Measurements from ENCODE around the gene MANSC1.

DNA sequence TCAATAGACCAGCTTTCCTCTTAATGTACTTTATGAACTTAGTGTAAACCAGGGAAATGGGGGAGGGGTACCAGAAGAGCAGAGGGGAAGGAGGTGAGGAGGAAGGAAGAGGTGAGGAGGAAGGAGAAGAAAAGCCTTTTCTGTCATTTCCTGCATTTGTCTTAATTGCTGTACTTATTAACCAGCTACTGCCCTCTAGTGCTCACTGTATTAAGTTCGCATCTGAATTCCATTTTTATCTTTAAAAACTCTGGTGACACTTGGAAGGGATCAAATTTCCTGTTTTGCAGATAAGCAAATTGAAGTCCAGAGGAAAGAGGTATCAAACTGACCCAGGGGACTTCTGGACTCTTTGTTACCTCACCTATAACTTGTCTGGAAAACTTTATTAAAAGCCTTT, 22.2 kb downstream of the MANSC1 start:
- TF ChIP-seq POLR2A (IDR thresholded peaks at IDR 0.05) = no peak
- TF ChIP-seq, protein P1, sequence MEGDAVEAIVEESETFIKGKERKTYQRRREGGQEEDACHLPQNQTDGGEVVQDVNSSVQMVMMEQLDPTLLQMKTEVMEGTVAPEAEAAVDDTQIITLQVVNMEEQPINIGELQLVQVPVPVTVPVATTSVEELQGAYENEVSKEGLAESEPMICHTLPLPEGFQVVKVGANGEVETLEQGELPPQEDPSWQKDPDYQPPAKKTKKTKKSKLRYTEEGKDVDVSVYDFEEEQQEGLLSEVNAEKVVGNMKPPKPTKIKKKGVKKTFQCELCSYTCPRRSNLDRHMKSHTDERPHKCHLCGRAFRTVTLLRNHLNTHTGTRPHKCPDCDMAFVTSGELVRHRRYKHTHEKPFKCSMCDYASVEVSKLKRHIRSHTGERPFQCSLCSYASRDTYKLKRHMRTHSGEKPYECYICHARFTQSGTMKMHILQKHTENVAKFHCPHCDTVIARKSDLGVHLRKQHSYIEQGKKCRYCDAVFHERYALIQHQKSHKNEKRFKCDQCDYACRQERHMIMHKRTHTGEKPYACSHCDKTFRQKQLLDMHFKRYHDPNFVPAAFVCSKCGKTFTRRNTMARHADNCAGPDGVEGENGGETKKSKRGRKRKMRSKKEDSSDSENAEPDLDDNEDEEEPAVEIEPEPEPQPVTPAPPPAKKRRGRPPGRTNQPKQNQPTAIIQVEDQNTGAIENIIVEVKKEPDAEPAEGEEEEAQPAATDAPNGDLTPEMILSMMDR (IDR thresholded peaks at IDR 0.05) = peak in 1 of 3 donors; percentile 33
